Measurements from ENCODE around the gene FAM133A.

FAM133A gene

GRCh38 chrX:93673869-93674271, at the start of gene FAM133A:
FAM133A (plus strand) TSS chrX:93674206; CDS start chrX:93709420, 35,214 bp downstream.
- no peak for DNase-seq

- no peak for DNase-seq
Observed at GRCh38 chrX:93637591-93637990, 36.4 kb upstream of the FAM133A start.

GRCh38 chrX:93649381-93649780, 24.6 kb upstream of the FAM133A start:
- no peak for DNase-seq

- DNase-seq = no peak
Observed at GRCh38 chrX:93660575-93660974, 13.4 kb upstream of the FAM133A start.

- no peak for DNase-seq
Observed at GRCh38 chrX:93673056-93673868, 744 bp upstream of the FAM133A start, which contains the start of gene NAP1L3. NAP1L3 (minus strand) TSS chrX:93673578; CDS start chrX:93673304, 274 bp downstream.

GRCh38 chrX:93695981-93696380, 22.0 kb downstream of the FAM133A start:
- DNase-seq = no peak

- no peak for DNase-seq
Observed at GRCh38 chrX:93703701-93704100, 29.7 kb downstream of the FAM133A start.

- DNase-seq = no peak
Observed at GRCh38 chrX:93711076-93711475, 37.1 kb downstream of the FAM133A start.

GRCh38 chrX:93741811-93742210, 67.8 kb downstream of the FAM133A start:
- no peak for DNase-seq

- DNase-seq = no peak
Observed at GRCh38 chrX:93760163-93760562, 86.2 kb downstream of the FAM133A start.
